Stimulated activated CD4-positive, alpha-beta T cell treated with anti-CD3 and anti-CD28 coated beads, Interleukin-4, amount 100 ng/mL, for 4 hours (primary cell): Measurements from ENCODE around the gene PER1.
"Not testable (repeated sequence)": the region's sequence is repeated elsewhere in the genome, so short reads cannot be mapped to it uniquely, and the experiment has no call there.

Source experiments
- DNase-seq, 2 experiments: peaks; one replicate each; pipeline ENCODE4 v3.0.0-alpha.2; 2020

The PER1 gene

GRCh38 chr17:8118769-8119580, 33.2 kb downstream of the PER1 start:
- DNase-seq: peak; percentile 82 to 84

- DNase-seq: peak in 1 of 2 experiments; percentile 50
Measured at GRCh38 chr17:8117980-8118768, 34.0 kb downstream of the PER1 start, which contains the start of gene ALOXE3. Gene ALOXE3 (minus strand): TSS chr17:8118514. CDS start chr17:8117990, 524 bp downstream.

- no peak for DNase-seq
Measured at GRCh38 chr17:8117367-8117979, 34.7 kb downstream of the PER1 start.

- no peak for DNase-seq
Measured at GRCh38 chr17:8116776-8117175, 35.4 kb downstream of the PER1 start.

- DNase-seq: no peak
Measured at GRCh38 chr17:8110907-8111306, 41.3 kb downstream of the PER1 start.

- no peak for DNase-seq
Measured at GRCh38 chr17:8110456-8110804, 41.8 kb downstream of the PER1 start.

GRCh38 chr17:8109661-8110455, 42.3 kb downstream of the PER1 start:
- DNase-seq: peak; percentile 71 to 81

GRCh38 chr17:8108972-8109660, 43.1 kb downstream of the PER1 start:
- DNase-seq: no peak

- not testable (repeated sequence) for DNase-seq
Measured at GRCh38 chr17:8106980-8107379, 45.2 kb downstream of the PER1 start.

GRCh38 chr17:8105957-8106398, 46.2 kb downstream of the PER1 start:
- no peak for DNase-seq

GRCh38 chr17:8104911-8105310, 47.3 kb downstream of the PER1 start:
- no peak for DNase-seq

GRCh38 chr17:8103549-8103948, 48.7 kb downstream of the PER1 start:
- DNase-seq: no peak

- DNase-seq: no peak
Measured at GRCh38 chr17:8101721-8102120, 50.5 kb downstream of the PER1 start.

GRCh38 chr17:8100763-8101162, 51.4 kb downstream of the PER1 start:
- no peak for DNase-seq

GRCh38 chr17:8100111-8100510, 52.1 kb downstream of the PER1 start:
- DNase-seq: no peak

- DNase-seq: no peak
Measured at GRCh38 chr17:8096541-8096940, 55.7 kb downstream of the PER1 start.

GRCh38 chr17:8095361-8095760, 56.8 kb downstream of the PER1 start:
- DNase-seq: no peak

GRCh38 chr17:8091033-8091687, 61.0 kb downstream of the PER1 start:
- no peak for DNase-seq
